A549 treated with Mapracorat at 1 μM for 4 hours (cell line): ENCODE results near the gene PRM1. TPM values are rescaled to one million over a fixed set of nuclear protein-coding genes. Genes with fewer than 3 reads are reported as not detected.

Experiments used
- total RNA-seq: library from RNA; stranded (reverse); fragments of 200-300 nt; extraction: Qiagen RNA extraction; gene quantifications from 5 replicates; pipeline ENCODE4 v1.2.3, GENCODE V29; 2022

Gene PRM1, protein sequence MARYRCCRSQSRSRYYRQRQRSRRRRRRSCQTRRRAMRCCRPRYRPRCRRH
- not detected in 5 replicates for total RNA-seq

GRCh38 chr16:11280616-11281522 is at the start of gene PRM1:
Gene PRM1, minus strand, starts transcription at chr16:11281330. Its CDS starts 92 bp downstream, at chr16:11281238.

GRCh38 chr16:11276143-11276895 is 4.8 kb downstream of the PRM1 start, which contains the start of gene PRM2:
Gene PRM2, minus strand, starts transcription at chr16:11276480. Its CDS starts 110 bp downstream, at chr16:11276370.

DNA sequence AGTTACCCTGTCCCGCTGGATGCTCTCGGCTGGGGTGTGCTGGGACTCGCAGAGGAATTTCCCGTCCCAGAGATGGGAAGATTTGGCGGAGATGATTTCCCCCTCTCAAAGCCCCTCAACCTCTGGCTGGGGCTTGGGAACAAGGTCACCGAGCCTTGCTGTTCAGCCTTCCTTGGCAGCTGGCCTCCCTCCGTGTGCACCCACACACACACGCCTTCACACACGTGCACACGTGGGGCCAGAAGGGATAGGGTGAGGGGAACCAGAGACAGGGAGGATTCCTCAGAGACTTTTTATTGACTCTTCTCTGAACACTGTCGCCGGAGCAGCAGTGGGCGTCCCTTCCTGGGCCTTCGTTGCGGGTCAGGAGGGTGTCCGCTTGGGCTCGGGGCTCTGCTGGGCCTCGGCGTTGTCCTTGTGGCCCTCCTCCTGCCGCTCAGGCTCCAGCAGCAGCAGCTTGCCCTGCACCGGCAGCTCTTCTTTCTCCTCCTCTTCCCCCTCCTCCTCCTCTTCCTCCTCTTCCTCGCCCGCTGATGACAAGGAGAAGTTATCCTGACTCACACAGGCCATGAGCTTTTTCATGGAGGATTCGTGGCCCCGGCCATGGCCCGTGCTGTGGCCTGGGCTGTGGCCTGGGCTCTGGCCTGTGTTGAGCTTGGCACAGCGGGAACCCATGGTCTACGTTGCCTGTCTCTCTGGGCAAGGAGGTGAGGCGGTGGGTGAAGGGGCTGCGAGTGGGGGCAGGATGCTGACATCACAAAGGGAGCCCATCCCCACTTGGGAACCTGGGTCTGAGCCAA is 8.0 kb downstream of the PRM1 start, which contains the start of gene PRM3:
Gene PRM3 (minus strand): TSS at position 709 of the 800 bp plus-strand sequence. CDS start 34 bp downstream, at position 675.

GRCh38 chr16:11268921-11269375 is 12.2 kb downstream of the PRM1 start, which contains the start of gene TNP2:
Gene TNP2, minus strand, starts transcription at chr16:11269325. Its CDS starts 63 bp downstream, at chr16:11269262.

DNA sequence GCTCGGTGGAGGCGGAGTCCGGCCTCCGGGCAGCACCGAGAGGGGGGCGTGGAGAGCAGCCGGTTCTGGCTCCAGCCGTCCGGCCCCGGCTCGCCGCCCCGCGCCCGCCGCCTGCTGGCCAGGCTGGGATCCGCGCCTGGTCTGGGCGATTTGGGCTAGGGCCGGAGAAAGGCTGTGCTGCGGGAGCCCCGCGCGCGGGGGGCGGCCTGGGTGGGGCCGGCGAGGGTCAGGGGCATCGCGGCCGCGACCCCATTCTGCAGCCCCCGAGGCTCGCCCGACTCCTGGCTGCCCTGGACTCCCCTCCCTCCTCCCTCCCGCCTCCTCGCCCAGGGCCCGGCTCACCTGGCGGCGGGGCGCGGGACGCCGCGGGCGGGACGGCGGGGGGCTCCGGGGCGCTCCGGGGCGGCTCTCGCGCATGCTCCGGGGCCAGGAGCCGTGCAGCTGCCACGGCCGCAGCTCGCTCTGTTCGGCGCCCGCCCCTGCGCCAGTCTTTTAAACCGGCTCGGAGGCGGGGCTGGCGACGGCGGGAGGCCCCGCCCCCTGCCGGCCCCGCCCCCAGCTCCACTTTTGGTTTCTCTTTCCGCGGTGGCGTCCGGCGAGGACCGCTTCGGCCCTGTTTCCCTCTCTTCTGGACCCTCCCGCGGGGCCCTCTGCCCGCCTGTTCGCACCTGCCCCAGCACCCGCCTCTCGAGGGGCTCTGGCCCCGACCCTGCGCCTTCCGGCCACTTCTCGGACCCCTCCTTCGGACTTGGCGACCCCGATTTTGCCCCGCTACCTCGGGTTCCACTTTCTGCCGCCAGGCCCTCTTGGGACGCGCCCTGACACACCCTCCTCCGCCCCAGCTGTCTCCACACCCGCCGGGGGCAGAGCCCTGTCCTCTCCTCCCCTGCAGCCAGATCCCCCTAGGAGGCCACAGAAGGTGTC is 25.1 kb downstream of the PRM1 start, which contains the start of gene SOCS1:
Gene SOCS1 (minus strand): TSS at position 468 of the 924 bp plus-strand sequence. CDS start 726 bp downstream, outside the sequence.

Other genes with a start within 250 kb of the PRM1 start
- gene SOCS1, start 25.1 kb downstream of the PRM1 start, total RNA-seq: 2.9 to 11.1 TPM (median 7.7 TPM) in 5 replicates
- not detected in 5 replicates for gene TNP2, start 12.0 kb downstream of the PRM1 start, total RNA-seq
- gene PRM3, start 7.7 kb downstream of the PRM1 start, total RNA-seq: not detected in 5 replicates
- gene PRM2, start 4.8 kb downstream of the PRM1 start, total RNA-seq: not detected in 5 replicates
- gene RMI2, start 64.1 kb upstream of the PRM1 start, total RNA-seq: 25.8 to 34.3 TPM (median 32.6 TPM) in 5 replicates